K562 (cell line): ENCODE data around the gene RRM2. TPM values are rescaled to one million over a fixed set of nuclear protein-coding genes. Genes with fewer than 3 reads are reported as not detected.

ENCODE experiments used
- CHD1 ChIP-seq: fragments of 200-600 bp; sonication (generic); IDR thresholded peaks from one replicate; pipeline ENCODE4 v1.6.1; 2012; ENCODE audit warnings: mild to moderate bottlenecking, moderate library complexity, low read length, inconsistent platforms
- GABPB2 ChIP-seq: fragments of 250-450 bp; sonication (Bioruptor Pico); conservative IDR thresholded peaks from 2 replicates; pipeline ENCODE4 v1.5.1; 2021; ENCODE audit warnings: mild to moderate bottlenecking
- NCOA6 ChIP-seq: fragments of 450-650 bp; IDR thresholded peaks from 2 replicates; pipeline ENCODE4 v1.6.1; 2017; ENCODE audit warnings: mild to moderate bottlenecking
- POLR2AphosphoS5 ChIP-seq: IDR thresholded peaks from 2 replicates; pipeline ENCODE4 v1.6.1; 2011; ENCODE audit warnings: mild to moderate bottlenecking, low read depth, low read length, moderate library complexity; ENCODE audit not compliant: control insufficient read depth, insufficient read depth
- RBM22 ChIP-seq: fragments of 200-400 bp; formaldehyde crosslinking; IDR thresholded peaks from 2 replicates; pipeline ENCODE4 v1.6.1; 2018; ENCODE audit warnings: low read length, low read depth; ENCODE audit not compliant: poor library complexity, severe bottlenecking
- SIN3A ChIP-seq, 2 experiments: fragments of 150-350 bp in 1 of 2; IDR thresholded peaks; 2 replicates each; pipeline ENCODE4 v1.6.1; 2011 to 2016; ENCODE audit warnings: borderline replicate concordance in 2 of 2, low read depth in 2 of 2, low read length in 2 of 2, mild to moderate bottlenecking in 2 of 2, moderate library complexity in 2 of 2; ENCODE audit not compliant: control insufficient read depth in 1 of 2
- SMARCB1 ChIP-seq: IDR thresholded peaks from 2 replicates; pipeline ENCODE4 v1.6.1; 2011; ENCODE audit warnings: improper control_type of control experiment, low read depth; ENCODE audit not compliant: insufficient read length
- TAL1 ChIP-seq: fragments of 450-650 bp; IDR thresholded peaks from 2 replicates; pipeline ENCODE4 v1.6.1; 2016; ENCODE audit warnings: mild to moderate bottlenecking
- ZBTB1 ChIP-seq: sonication (generic); formaldehyde crosslinking; IDR thresholded peaks from 2 replicates; pipeline ENCODE4 v1.8.1; 2023; ENCODE audit warnings: missing genetic modification reagents, low read depth, mild to moderate bottlenecking, borderline replicate concordance
- ZNF57 ChIP-seq: fragments of 450-650 bp; formaldehyde crosslinking; IDR thresholded peaks from 2 replicates; pipeline ENCODE4 v1.4.0; 2020; ENCODE audit warnings: mild to moderate bottlenecking, moderate library complexity
- ZNF764 ChIP-seq: fragments of 250-450 bp; sonication (Bioruptor Pico); IDR thresholded peaks from 2 replicates; pipeline ENCODE4 v1.4.0; 2020; ENCODE audit warnings: low read depth, mild to moderate bottlenecking, moderate library complexity
- polyA plus RNA-seq, 8 experiments: library from polyadenylated mRNA; depleted of rRNA in 4 of 8; stranded (reverse) in 5 of 8; unstranded in 3 of 8; fragments of >200 nt; fragmentation: Nextera tagmentation in 2 of 8; fragmentation: Illumina TruSeq in 1 of 8; extraction: Ambion mirVana in 2 of 8; extraction: Trizol in 1 of 8; gene quantifications; 2 replicates each; pipeline versions ENCODE4 v1.2.1 to v1.2.3, GENCODE V29; 2011 to 2014; ENCODE audit warnings: inconsistent platforms in 1 of 8, missing spikeins in 1 of 8
- total RNA-seq, 7 experiments: library from RNA; depleted of rRNA in 6 of 7; stranded (reverse); fragments of >200 nt in 6 of 7; fragmentation: Illumina TruSeq in 2 of 7; extraction: Trizol in 2 of 7; gene quantifications; 2 replicates each; pipeline versions ENCODE4 v1.2.1 to v1.2.3, GENCODE V29; 2011 to 2021; ENCODE audit warnings: low replicate concordance in 1 of 7
- TF ChIP-seq, protein P1 (sequence below), 2 experiments: fragments of 450-650 bp; IDR thresholded peaks; 2 replicates each; pipeline ENCODE4 v1.6.1; 2018; ENCODE audit warnings: mild to moderate bottlenecking in 2 of 2, low read depth in 1 of 2; ENCODE audit not compliant: partially characterized antibody in 2 of 2
- TF ChIP-seq, protein P2 (sequence below), 2 experiments: fragments of 450-650 bp; IDR thresholded peaks; 2 replicates each; pipeline ENCODE4 v1.6.1; 2016
- TF ChIP-seq, protein P3 (sequence below): sonication (generic); formaldehyde crosslinking; IDR thresholded peaks from 2 replicates; pipeline ENCODE4 v1.8.0; 2022; ENCODE audit warnings: mild to moderate bottlenecking, missing genetic modification reagents
- TF ChIP-seq, protein P4 (sequence below): fragments of 250-450 bp; sonication (Bioruptor Pico); IDR thresholded peaks from 2 replicates; pipeline ENCODE4 v1.5.0; 2021
- TF ChIP-seq, protein P5 (sequence below): fragments of 250-450 bp; sonication (Bioruptor Pico); IDR thresholded peaks from 2 replicates; pipeline ENCODE4 v1.9.0; 2021; ENCODE audit warnings: mild to moderate bottlenecking, inconsistent platforms

Gene RRM2
- total and polyA plus RNA-seq, 9 of the 15 experiments (the other 6 are each of a cell fraction or from before 2014, with no cell fraction given), result 50.1 to 244 (median 128) TPM

GRCh38 chr2:10122500-10123280, at the start of gene RRM2 (continued):
- TF ChIP-seq, protein P1, sequence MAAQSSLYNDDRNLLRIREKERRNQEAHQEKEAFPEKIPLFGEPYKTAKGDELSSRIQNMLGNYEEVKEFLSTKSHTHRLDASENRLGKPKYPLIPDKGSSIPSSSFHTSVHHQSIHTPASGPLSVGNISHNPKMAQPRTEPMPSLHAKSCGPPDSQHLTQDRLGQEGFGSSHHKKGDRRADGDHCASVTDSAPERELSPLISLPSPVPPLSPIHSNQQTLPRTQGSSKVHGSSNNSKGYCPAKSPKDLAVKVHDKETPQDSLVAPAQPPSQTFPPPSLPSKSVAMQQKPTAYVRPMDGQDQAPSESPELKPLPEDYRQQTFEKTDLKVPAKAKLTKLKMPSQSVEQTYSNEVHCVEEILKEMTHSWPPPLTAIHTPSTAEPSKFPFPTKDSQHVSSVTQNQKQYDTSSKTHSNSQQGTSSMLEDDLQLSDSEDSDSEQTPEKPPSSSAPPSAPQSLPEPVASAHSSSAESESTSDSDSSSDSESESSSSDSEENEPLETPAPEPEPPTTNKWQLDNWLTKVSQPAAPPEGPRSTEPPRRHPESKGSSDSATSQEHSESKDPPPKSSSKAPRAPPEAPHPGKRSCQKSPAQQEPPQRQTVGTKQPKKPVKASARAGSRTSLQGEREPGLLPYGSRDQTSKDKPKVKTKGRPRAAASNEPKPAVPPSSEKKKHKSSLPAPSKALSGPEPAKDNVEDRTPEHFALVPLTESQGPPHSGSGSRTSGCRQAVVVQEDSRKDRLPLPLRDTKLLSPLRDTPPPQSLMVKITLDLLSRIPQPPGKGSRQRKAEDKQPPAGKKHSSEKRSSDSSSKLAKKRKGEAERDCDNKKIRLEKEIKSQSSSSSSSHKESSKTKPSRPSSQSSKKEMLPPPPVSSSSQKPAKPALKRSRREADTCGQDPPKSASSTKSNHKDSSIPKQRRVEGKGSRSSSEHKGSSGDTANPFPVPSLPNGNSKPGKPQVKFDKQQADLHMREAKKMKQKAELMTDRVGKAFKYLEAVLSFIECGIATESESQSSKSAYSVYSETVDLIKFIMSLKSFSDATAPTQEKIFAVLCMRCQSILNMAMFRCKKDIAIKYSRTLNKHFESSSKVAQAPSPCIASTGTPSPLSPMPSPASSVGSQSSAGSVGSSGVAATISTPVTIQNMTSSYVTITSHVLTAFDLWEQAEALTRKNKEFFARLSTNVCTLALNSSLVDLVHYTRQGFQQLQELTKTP (IDR thresholded peaks at IDR 0.05; ENCODE audit: low read depth in 1 of 2, partially characterized antibody in 2 of 2), result peak in 1 of 2 experiments; percentile 36
- TF ChIP-seq, protein P2, sequence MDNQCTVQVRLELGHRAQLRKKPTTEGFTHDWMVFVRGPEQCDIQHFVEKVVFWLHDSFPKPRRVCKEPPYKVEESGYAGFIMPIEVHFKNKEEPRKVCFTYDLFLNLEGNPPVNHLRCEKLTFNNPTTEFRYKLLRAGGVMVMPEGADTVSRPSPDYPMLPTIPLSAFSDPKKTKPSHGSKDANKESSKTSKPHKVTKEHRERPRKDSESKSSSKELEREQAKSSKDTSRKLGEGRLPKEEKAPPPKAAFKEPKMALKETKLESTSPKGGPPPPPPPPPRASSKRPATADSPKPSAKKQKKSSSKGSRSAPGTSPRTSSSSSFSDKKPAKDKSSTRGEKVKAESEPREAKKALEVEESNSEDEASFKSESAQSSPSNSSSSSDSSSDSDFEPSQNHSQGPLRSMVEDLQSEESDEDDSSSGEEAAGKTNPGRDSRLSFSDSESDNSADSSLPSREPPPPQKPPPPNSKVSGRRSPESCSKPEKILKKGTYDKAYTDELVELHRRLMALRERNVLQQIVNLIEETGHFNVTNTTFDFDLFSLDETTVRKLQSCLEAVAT (IDR thresholded peaks at IDR 0.05), result peak in 1 of 2 experiments; percentile 80; a peak in 3 of 4 replicates
- TF ChIP-seq SIN3A (IDR thresholded peaks at IDR 0.05; ENCODE audit: borderline replicate concordance in 2 of 2, control insufficient read depth in 1 of 2, low read depth in 2 of 2, low read length in 2 of 2), result peak; percentile 94 to 97
- no peak for TF ChIP-seq GABPB2
- TF ChIP-seq, protein P3, sequence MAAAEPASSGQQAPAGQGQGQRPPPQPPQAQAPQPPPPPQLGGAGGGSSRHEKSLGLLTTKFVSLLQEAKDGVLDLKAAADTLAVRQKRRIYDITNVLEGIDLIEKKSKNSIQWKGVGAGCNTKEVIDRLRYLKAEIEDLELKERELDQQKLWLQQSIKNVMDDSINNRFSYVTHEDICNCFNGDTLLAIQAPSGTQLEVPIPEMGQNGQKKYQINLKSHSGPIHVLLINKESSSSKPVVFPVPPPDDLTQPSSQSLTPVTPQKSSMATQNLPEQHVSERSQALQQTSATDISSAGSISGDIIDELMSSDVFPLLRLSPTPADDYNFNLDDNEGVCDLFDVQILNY (CRISPR knock-in tag), result peak; percentile 97
- peak; percentile 86 for TF ChIP-seq CHD1
- TF ChIP-seq NCOA6, result no peak
- TF ChIP-seq ZNF57 (CRISPR knock-in tag), result no peak
- no peak for TF ChIP-seq SMARCB1
- TF ChIP-seq ZBTB1 (CRISPR knock-in tag), result peak; percentile 68; the same call in 1 of the 2 replicates
- TF ChIP-seq TAL1, result no peak
- peak; percentile 99 for TF ChIP-seq RBM22
- TF ChIP-seq, protein P4, sequence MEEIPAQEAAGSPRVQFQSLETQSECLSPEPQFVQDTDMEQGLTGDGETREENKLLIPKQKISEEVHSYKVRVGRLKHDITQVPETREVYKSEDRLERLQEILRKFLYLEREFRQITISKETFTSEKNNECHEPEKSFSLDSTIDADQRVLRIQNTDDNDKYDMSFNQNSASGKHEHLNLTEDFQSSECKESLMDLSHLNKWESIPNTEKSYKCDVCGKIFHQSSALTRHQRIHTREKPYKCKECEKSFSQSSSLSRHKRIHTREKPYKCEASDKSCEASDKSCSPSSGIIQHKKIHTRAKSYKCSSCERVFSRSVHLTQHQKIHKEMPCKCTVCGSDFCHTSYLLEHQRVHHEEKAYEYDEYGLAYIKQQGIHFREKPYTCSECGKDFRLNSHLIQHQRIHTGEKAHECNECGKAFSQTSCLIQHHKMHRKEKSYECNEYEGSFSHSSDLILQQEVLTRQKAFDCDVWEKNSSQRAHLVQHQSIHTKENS (CRISPR knock-in tag), result no peak
- no peak for TF ChIP-seq ZNF764 (CRISPR knock-in tag)
- peak; percentile 96 for TF ChIP-seq POLR2AphosphoS5
- TF ChIP-seq, protein P5, sequence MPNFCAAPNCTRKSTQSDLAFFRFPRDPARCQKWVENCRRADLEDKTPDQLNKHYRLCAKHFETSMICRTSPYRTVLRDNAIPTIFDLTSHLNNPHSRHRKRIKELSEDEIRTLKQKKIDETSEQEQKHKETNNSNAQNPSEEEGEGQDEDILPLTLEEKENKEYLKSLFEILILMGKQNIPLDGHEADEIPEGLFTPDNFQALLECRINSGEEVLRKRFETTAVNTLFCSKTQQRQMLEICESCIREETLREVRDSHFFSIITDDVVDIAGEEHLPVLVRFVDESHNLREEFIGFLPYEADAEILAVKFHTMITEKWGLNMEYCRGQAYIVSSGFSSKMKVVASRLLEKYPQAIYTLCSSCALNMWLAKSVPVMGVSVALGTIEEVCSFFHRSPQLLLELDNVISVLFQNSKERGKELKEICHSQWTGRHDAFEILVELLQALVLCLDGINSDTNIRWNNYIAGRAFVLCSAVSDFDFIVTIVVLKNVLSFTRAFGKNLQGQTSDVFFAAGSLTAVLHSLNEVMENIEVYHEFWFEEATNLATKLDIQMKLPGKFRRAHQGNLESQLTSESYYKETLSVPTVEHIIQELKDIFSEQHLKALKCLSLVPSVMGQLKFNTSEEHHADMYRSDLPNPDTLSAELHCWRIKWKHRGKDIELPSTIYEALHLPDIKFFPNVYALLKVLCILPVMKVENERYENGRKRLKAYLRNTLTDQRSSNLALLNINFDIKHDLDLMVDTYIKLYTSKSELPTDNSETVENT, result peak; percentile 82
